Vagina (tissue), 2 donors: ENCODE measurements around the gene C1orf116. TPM values are rescaled to one million over a fixed set of nuclear protein-coding genes. Genes with fewer than 3 reads are reported as not detected.

ENCODE experiments used
- DNase-seq, 2 donors: peaks; one replicate each; pipeline ENCODE4 v3.0.0-alpha.2; 2017; ENCODE audit errors: extremely low spot score in 2 of 2
- H3K27ac ChIP-seq: fragments of 200-600 bp; sonication (generic); one replicate; pipeline ENCODE4 v1.5.1; 2019
- H3K27me3 ChIP-seq: fragments of 200-600 bp; sonication (generic); one replicate; pipeline ENCODE4 v1.5.1; 2019
- H3K36me3 ChIP-seq, 2 donors: fragments of 200-600 bp; sonication (generic); one replicate each; pipeline ENCODE4 v1.5.1; 2017 to 2019
- H3K4me1 ChIP-seq: fragments of 200-600 bp; sonication (generic); one replicate; pipeline ENCODE4 v1.5.1; 2019
- H3K4me3 ChIP-seq, 2 donors: fragments of 200-600 bp; sonication (generic); 1 replicate in 1 of 2; 2 replicates in 1 of 2; pipeline ENCODE4 v1.5.1; 2016 to 2019
- H3K9me3 ChIP-seq: fragments of 200-600 bp; sonication (generic); one replicate; pipeline ENCODE4 v1.5.1; 2019
- CTCF ChIP-seq, 3 experiments: fragments of 450-650 bp in 2 of 3; fragments of 200-600 bp in 1 of 3; sonication (generic) in 1 of 3; IDR thresholded peaks; one replicate each; pipeline ENCODE4 v1.5.1; 2017 to 2019; ENCODE audit warnings: antibody characterized with exemption in 3 of 3, mild to moderate bottlenecking in 2 of 3, moderate library complexity in 2 of 3
- POLR2A ChIP-seq, 2 donors: fragments of 450-650 bp; IDR thresholded peaks; one replicate each; pipeline ENCODE4 v1.6.1; 2017; ENCODE audit warnings: antibody characterized with exemption in 2 of 2, mild to moderate bottlenecking in 2 of 2, moderate library complexity in 2 of 2
- POLR2AphosphoS5 ChIP-seq, 2 donors: sonication (generic); formaldehyde crosslinking; IDR thresholded peaks; one replicate each; pipeline ENCODE4 v1.9.0; 2017; ENCODE audit warnings: antibody characterized with exemption in 2 of 2, mild to moderate bottlenecking in 2 of 2, low read depth in 1 of 2; ENCODE audit not compliant: insufficient read depth in 1 of 2
- intact Hi-C: fragments of 100-400 bp; cut with DNase I; formaldehyde crosslinking; loops from one replicate; pipeline ENCODE4 v1.15.1; 2023
- total RNA-seq: library from RNA; depleted of rRNA; stranded (reverse); fragments of >200 nt; gene quantifications from one replicate; pipeline ENCODE4 v1.2.3, GENCODE V29; 2016

Gene C1orf116
- total RNA-seq, 1 donor from 2014 or later: 11.8 TPM

GRCh38 chr1:206972728-206973127, 59.8 kb downstream of the C1orf116 start:
- Histone ChIP-seq H3K27me3 (no peaks in the 10 kb centered on the region), H3K4me1 (no peaks in the 10 kb centered on the region), H3K27ac (no peak overlapping the region), H3K9me3 (no peaks in the 10 kb centered on the region), H3K36me3 (no peaks in the 10 kb centered on the region), H3K4me3 (no peak overlapping the region)
- TF ChIP-seq POLR2AphosphoS5 (IDR thresholded peaks at IDR 0.05; ENCODE audit: insufficient read depth in 1 of 2, low read depth in 1 of 2) (no peak), CTCF (IDR thresholded peaks at IDR 0.05) (no peak), POLR2A (IDR thresholded peaks at IDR 0.05) (no peak)
- DNase-seq: no peak
- intact Hi-C loops: no loop called here

GRCh38 chr1:206971029-206971655, 61.4 kb downstream of the C1orf116 start:
- Histone ChIP-seq H3K27me3 (no peaks in the 10 kb centered on the region), H3K4me1 (no peaks in the 10 kb centered on the region), H3K9me3 (no peaks in the 10 kb centered on the region), H3K27ac (no peak overlapping the region), H3K36me3 (no peaks in the 10 kb centered on the region), H3K4me3 (no peak overlapping the region)
- intact Hi-C loops: no loop called here
- no peak for DNase-seq
- no peak for TF ChIP-seq CTCF (IDR thresholded peaks at IDR 0.05)
- TF ChIP-seq POLR2AphosphoS5 (IDR thresholded peaks at IDR 0.05; ENCODE audit: insufficient read depth in 1 of 2, low read depth in 1 of 2): no peak
- no peak for TF ChIP-seq POLR2A (IDR thresholded peaks at IDR 0.05)

GRCh38 chr1:206970446-206970845, 62.1 kb downstream of the C1orf116 start, which contains the start of gene FCAMR:
TSS of gene FCAMR (minus strand) at chr1:206970460. CDS start at chr1:206970125, 335 bp downstream.
- no peak within 1 kb of the TSS for H3K4me3 ChIP-seq
- no peak for DNase-seq
- H3K36me3 ChIP-seq: no peaks in the 10 kb centered on the region
- no peaks in the 10 kb centered on the region for H3K4me1 ChIP-seq
- no peaks in the 10 kb centered on the region for H3K9me3 ChIP-seq
- H3K27me3 ChIP-seq: no peaks in the 10 kb centered on the region
- TF ChIP-seq POLR2AphosphoS5 (IDR thresholded peaks at IDR 0.05; ENCODE audit: insufficient read depth in 1 of 2, low read depth in 1 of 2) (no peak), CTCF (IDR thresholded peaks at IDR 0.05) (no peak), POLR2A (IDR thresholded peaks at IDR 0.05) (no peak)
- H3K27ac ChIP-seq: no peak within 1 kb of the TSS
- intact Hi-C loops: no loop called here

GRCh38 chr1:206969090-206969489, 63.5 kb downstream of the C1orf116 start:
- Histone ChIP-seq H3K9me3 (no peaks in the 10 kb centered on the region), H3K27ac (no peak overlapping the region), H3K36me3 (no peaks in the 10 kb centered on the region), H3K27me3 (no peaks in the 10 kb centered on the region), H3K4me1 (no peaks in the 10 kb centered on the region), H3K4me3 (no peak overlapping the region)
- no peak for TF ChIP-seq POLR2AphosphoS5 (IDR thresholded peaks at IDR 0.05; ENCODE audit: insufficient read depth in 1 of 2, low read depth in 1 of 2)
- intact Hi-C loops: no loop called here
- no peak for DNase-seq

Other genes with a start within 250 kb of the C1orf116 start
- not detected for gene IL20, start 167.1 kb downstream of the C1orf116 start, total RNA-seq
- 1.5 TPM for gene IL24, start 135.3 kb downstream of the C1orf116 start, total RNA-seq
- gene FCMR, start 110.8 kb downstream of the C1orf116 start, total RNA-seq: 12.3 TPM
- 0.25 TPM for gene PIGR, start 86.3 kb downstream of the C1orf116 start, total RNA-seq
- not detected for gene FCAMR, start 62.3 kb downstream of the C1orf116 start, total RNA-seq
- 25.3 TPM for gene YOD1, start 18.5 kb upstream of the C1orf116 start, total RNA-seq
- gene PFKFB2, start 20.5 kb upstream of the C1orf116 start, total RNA-seq: 6.9 TPM
- not detected for gene C4BPB, start 56.1 kb upstream of the C1orf116 start, total RNA-seq
- gene C4BPA, start 71.5 kb upstream of the C1orf116 start, total RNA-seq: not detected